ENCODE measurements around the gene TM4SF1. TPM values are rescaled to one million over a fixed set of nuclear protein-coding genes. Genes with fewer than 3 reads are reported as not detected.

Gene TM4SF1
- total RNA-seq, 2 donors from 2014 or later = 0.32 TPM; not detected in 1

DNA sequence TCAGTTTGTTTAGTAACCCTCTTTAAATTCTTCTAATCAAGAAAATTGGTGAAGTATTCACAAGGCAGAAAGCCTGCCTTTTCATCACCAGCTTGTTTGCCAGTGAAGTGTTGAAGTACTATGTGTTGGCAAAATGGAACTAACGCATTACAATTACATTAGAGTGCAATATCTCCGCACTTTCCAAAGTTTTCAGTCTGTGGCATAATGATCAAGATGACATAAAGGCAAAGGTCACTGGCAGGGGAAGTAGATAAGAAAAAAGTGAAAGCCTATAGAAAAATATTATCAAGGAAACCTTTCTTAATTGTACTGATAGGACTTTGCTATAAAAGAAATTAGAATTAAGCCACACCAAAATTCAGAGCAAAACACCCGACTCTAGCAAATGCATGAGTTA, 25.0 kb upstream of the TM4SF1 start:
- no peaks in the 10 kb centered on the region for H3K9me3 Mint-ChIP-seq
- H3K27me3 Mint-ChIP-seq = peaks cover 29% of the 10 kb centered on the region
- H3K4me3 Mint-ChIP-seq = no peak overlapping the region
- no peaks in the 10 kb centered on the region for H3K36me3 Mint-ChIP-seq (ENCODE audit: low read depth)
- ATAC-seq (replicated peaks) = no peak
- no peak overlapping the region for H3K27ac Mint-ChIP-seq
- H3K4me1 Mint-ChIP-seq = no peaks in the 10 kb centered on the region

DNA sequence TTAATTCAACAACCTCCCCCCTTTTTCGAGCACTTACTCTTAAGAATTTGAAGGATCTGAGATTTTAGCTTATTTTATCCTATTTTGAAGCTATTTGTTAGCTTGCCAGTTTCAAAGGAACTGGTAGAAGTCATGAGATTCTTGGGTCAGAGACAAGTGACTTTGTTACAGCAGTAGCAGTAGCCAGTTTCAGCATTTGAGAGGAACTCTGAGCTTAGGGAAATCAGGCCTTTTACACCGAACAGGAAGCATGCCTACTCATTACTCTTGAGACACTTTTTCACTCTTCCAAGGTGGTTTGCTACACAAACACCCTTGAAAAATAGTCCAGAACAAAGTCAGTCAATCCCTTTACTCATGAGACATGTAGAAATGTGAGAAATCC, 24.5 kb upstream of the TM4SF1 start:
- no peak for ATAC-seq (replicated peaks)
- H3K4me3 Mint-ChIP-seq = no peak overlapping the region
- H3K36me3 Mint-ChIP-seq (ENCODE audit: low read depth) = no peaks in the 10 kb centered on the region
- no peaks in the 10 kb centered on the region for H3K9me3 Mint-ChIP-seq
- no peaks in the 10 kb centered on the region for H3K4me1 Mint-ChIP-seq
- peaks cover 29% of the 10 kb centered on the region for H3K27me3 Mint-ChIP-seq
- H3K27ac Mint-ChIP-seq = no peak overlapping the region

DNA sequence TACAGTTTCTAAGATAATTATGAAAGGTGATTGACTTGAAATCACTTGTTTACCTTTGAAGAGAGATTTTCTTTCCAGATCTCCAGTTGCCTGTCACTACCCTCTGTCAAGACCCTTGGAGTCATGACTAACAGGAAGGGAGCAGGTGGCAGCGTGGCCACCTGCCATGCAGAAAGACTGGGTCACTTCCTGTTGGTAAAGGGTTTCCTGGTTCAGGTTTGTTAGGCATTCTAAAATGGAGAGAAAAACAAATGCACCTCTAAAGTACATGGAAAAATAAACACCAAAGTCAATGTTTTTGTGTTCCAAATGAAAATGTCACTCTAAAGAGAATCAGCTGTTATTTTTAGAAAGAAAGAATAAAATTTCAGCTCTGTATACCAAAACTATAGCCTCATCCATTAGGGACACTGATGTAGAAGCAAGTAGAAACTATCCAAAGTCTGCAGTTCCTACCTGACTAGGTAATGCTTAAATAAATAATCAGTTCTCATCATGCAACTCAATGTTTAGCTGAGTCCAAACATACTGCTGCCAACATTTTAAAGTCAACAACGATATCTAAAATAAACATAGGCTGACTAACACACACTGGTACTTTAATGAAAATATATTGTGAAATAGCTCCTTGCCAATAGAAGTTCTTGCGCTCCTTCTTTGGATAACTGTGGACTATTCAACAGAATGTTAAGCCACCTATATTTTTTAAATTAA, 23.9 kb upstream of the TM4SF1 start:
- no peaks in the 10 kb centered on the region for H3K36me3 Mint-ChIP-seq (ENCODE audit: low read depth)
- no peak for ATAC-seq (replicated peaks)
- no peak overlapping the region for H3K27ac Mint-ChIP-seq
- H3K9me3 Mint-ChIP-seq = no peaks in the 10 kb centered on the region
- H3K4me1 Mint-ChIP-seq = no peaks in the 10 kb centered on the region
- no peak overlapping the region for H3K4me3 Mint-ChIP-seq
- peaks cover 29% of the 10 kb centered on the region for H3K27me3 Mint-ChIP-seq

DNA sequence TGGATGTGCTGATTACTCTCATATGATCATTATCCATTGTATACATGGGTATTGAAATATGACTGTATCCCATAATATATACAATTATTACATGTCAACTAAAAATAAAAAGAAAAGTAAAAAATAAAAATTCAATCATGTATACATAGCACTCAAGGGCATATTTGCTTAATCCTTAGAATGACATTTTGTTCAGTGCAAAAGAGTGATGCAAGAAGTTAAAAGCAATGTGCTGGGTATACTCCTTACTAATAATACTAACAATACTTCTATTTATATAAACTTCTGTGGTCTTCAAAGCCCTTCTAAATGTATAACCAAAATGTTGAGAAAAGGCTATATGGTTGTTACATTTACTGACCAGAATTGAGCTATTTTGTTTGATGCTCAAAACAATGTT, 23.2 kb upstream of the TM4SF1 start:
- no peak for ATAC-seq (replicated peaks)
- H3K4me3 Mint-ChIP-seq = no peak overlapping the region
- no peaks in the 10 kb centered on the region for H3K36me3 Mint-ChIP-seq (ENCODE audit: low read depth)
- no peaks in the 10 kb centered on the region for H3K4me1 Mint-ChIP-seq
- no peak overlapping the region for H3K27ac Mint-ChIP-seq
- peaks cover 29% of the 10 kb centered on the region for H3K27me3 Mint-ChIP-seq
- no peaks in the 10 kb centered on the region for H3K9me3 Mint-ChIP-seq

DNA sequence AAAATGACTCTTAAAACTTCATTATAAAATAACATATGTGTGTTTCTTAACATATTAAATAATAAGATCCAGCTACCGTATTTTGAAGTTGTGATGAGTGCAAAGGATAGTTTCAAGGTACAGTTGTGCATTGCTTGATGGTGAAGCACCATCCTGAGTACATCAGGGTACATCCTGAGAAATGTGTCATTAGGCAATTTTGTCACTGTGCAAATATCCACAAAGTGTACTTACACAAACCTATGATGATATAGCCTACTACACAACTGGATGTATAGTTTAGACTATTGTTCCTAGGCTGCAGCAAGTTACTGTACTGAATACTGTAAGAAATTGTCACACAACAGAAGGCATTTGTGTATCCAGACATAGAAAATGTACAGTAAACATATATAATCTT, 20.8 kb upstream of the TM4SF1 start:
- no peaks in the 10 kb centered on the region for H3K4me1 Mint-ChIP-seq
- no peak for ATAC-seq (replicated peaks)
- H3K4me3 Mint-ChIP-seq = no peak overlapping the region

DNA sequence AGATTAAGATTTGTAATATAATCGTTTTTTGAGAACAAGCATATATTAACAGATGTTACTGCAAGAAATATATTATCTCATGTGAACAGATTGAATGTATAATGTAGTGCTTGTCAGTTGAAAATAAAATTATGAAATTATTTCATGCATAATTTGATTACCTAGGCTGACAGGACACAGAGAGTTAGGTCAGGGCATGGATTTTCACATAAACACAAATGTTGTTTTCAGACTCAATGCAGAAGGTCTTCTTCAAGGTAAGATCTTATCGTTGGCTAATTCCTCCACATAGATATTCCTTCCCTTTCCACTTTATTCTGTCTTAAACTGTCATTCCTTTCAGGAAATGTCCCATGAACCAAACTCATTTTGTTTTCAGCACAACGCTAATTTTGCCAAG, 20.1 kb upstream of the TM4SF1 start:
- no peak for ATAC-seq (replicated peaks)
- Mint-ChIP-seq H3K4me3 (no peak overlapping the region), H3K36me3 (ENCODE audit: low read depth) (no peaks in the 10 kb centered on the region), H3K4me1 (no peaks in the 10 kb centered on the region), H3K27ac (no peak overlapping the region), H3K27me3 (peaks cover 16% of the 10 kb centered on the region), H3K9me3 (no peaks in the 10 kb centered on the region)

More for the DNA sequence above, 20.8 kb upstream of the TM4SF1 start:
- no peak overlapping the region for H3K27ac Mint-ChIP-seq
- peaks cover 18% of the 10 kb centered on the region for H3K27me3 Mint-ChIP-seq
- no peaks in the 10 kb centered on the region for H3K9me3 Mint-ChIP-seq
- H3K36me3 Mint-ChIP-seq (ENCODE audit: low read depth) = no peaks in the 10 kb centered on the region

DNA sequence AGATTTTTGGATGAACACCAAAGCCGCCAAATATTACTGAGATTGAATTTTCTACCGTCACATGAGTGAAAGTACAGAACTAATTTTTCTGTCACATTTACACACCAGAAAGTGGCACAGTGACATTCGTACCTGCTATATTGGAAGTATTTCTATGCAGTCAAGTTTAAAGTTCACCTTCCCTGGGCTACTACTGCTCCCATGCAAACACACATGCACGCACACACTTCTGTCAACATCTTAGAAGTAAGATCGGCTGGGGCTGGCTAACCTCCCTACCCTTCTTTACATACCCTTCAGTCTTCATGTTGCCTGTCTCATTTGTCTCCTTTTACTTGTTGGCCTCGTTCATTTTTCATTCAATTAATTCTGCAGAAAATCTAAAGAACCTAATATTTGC, 19.0 kb upstream of the TM4SF1 start:
- H3K27me3 Mint-ChIP-seq = peaks cover 13% of the 10 kb centered on the region
- no peak overlapping the region for H3K27ac Mint-ChIP-seq
- H3K9me3 Mint-ChIP-seq = no peaks in the 10 kb centered on the region
- no peaks in the 10 kb centered on the region for H3K4me1 Mint-ChIP-seq
- no peaks in the 10 kb centered on the region for H3K36me3 Mint-ChIP-seq (ENCODE audit: low read depth)
- no peak overlapping the region for H3K4me3 Mint-ChIP-seq
- no peak for ATAC-seq (replicated peaks)

DNA sequence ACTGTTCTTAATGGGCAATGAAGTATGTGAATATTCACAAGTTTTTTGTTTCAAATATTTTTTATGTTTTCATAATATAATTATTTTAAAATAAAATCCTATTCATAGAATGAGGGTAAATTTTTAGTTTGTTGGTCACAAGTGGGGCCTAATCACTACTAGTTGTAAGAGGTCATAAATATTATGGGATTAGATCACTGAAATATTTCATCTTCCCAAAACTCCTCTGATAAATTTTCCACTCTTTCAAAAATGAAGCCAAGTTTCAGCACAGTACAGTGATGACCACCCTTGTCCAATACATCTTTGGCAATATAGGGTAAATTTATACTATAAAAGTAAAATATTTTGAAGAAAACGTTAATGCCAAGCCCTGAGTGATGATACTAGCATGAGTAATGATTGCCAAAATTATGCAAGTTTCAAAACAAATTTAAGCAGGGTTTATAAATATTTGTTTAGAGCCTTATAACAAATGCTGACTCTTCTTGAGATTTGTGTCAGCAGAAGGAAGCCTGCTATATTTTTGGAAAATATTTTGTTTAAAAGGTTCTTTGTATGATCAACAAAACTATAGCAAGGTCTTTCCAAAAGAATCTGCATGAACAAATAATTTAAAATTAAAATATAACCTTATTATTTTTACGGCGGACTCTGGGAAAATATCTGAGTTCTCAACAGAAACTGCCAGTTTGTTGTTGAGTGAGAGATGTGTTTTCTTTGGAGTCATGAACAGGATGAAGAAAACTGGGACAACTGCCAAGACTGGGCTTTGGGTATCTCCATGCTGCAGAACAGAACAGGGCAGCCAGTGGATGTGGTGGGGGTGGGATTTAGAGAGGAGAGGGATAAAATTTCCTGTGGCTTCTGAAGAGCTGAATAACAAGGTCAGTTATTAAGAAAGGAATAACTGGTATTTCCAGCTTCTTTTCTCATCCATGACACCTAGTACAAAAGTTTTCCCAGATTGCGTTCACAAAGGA, 17.9 kb upstream of the TM4SF1 start:
- no peak for ATAC-seq (replicated peaks)
- H3K36me3 Mint-ChIP-seq (ENCODE audit: low read depth) = no peaks in the 10 kb centered on the region
- H3K4me1 Mint-ChIP-seq = no peaks in the 10 kb centered on the region
- no peak overlapping the region for H3K27ac Mint-ChIP-seq
- H3K9me3 Mint-ChIP-seq = no peaks in the 10 kb centered on the region
- H3K27me3 Mint-ChIP-seq = peaks cover 17% of the 10 kb centered on the region
- no peak overlapping the region for H3K4me3 Mint-ChIP-seq

DNA sequence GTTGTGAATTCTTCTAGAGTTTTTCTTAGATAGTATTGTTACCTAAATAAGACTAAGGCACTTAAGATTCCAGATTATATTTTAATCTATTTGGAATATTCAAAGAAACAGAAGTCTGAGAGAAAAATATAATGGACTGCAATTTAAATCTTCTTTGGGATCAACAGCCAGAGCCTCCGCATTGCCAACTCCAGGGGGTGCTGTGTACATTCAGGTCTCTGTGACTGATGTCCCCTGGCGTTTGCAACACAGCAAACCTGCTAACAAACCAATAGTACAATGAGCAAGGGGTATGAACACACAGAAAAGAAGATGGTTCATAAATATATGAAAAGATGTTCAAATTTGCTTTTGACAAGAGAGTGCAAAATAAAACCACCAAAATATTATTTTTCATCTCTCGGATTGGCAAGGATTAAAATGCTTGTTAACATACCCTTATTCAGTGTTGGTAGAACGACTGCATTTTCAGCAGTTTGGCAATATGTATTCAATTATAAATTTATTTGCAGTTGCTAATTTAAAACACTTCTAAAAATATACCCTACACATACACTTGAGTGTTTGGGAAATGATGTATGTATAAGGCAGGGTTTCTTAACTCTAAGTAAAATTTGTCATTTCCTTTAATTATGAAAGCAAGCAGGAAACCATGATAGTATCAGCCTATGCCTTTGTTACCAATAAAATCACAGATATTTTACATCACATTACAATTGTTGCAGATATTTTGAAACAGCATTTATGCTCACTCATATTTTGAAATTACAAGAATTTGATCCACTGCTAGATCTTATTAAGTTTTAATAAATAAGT, 16.1 kb upstream of the TM4SF1 start:
- no peaks in the 10 kb centered on the region for H3K9me3 Mint-ChIP-seq
- peaks cover 6% of the 10 kb centered on the region for H3K27me3 Mint-ChIP-seq
- no peak overlapping the region for H3K4me3 Mint-ChIP-seq
- no peak for ATAC-seq (replicated peaks)
- no peaks in the 10 kb centered on the region for H3K4me1 Mint-ChIP-seq
- H3K36me3 Mint-ChIP-seq (ENCODE audit: low read depth) = no peaks in the 10 kb centered on the region
- no peak overlapping the region for H3K27ac Mint-ChIP-seq

DNA sequence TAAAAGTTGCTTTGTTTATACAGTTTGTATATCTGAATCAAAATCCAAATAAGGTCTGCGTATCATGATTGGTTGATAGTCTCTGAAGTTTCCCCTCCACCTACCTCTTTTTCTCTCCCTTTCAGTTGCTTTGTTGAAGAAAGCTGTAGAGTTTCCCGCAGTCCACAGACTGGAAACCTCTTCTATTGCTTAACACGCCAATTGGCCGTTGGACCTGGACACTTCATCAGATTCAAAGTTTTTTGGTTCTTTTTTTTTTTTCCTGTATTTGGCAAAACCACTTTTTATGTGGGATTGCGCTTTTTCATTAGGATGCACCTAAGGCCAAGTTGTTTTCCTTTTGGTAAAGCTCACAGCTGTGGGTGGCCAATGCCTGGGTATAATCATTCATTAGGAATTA, 14.5 kb upstream of the TM4SF1 start:
- Mint-ChIP-seq H3K27ac (no peak overlapping the region), H3K4me3 (no peak overlapping the region), H3K9me3 (no peaks in the 10 kb centered on the region), H3K27me3 (peaks cover 6% of the 10 kb centered on the region), H3K4me1 (no peaks in the 10 kb centered on the region), H3K36me3 (ENCODE audit: low read depth) (no peaks in the 10 kb centered on the region)
- no peak for ATAC-seq (replicated peaks)

DNA sequence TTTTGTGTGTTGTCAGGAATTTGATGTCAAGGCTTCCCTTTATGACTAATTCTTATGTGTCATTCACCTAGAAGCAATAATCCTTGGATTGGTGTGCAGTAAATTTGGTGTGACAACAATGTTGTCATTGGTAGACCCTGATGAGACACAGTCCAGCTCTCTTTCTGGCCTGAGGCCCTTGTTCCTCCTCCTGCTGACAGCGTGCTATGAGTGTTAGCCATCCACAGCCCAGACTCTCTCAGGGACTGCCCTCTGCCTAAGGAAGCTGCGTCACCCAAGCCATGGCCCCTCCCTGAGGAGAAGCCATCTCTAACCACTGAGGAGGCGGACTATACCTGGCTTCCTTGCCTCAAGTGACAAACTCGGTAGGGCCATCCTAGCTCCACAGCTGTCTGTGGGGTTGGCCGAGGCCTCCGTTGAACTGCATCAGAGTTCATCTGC, 13.3 kb upstream of the TM4SF1 start:
- Mint-ChIP-seq H3K9me3 (no peaks in the 10 kb centered on the region), H3K27me3 (peaks cover 6% of the 10 kb centered on the region), H3K4me3 (no peak overlapping the region), H3K4me1 (no peaks in the 10 kb centered on the region), H3K36me3 (ENCODE audit: low read depth) (no peaks in the 10 kb centered on the region), H3K27ac (no peak overlapping the region)
- ATAC-seq (replicated peaks) = peak; percentile 40

DNA sequence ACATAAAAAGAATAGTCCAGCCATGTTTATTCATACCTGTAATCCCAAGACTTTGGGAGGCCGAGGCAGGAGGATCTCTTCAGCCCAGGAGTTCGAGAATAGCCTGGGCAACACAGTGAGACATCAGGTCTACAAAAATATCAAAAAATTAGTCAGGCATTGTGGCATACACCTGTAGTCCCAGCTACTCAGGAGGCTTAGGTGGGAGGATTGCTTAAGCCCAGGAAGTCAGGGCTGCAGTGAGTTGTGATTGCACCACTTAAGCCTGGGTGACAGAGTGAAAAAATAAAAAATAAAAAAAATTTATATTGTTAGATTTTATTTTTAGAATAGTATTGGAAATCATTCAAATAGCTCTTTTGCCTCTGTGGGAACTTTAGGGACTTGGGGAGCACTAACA, 12.8 kb upstream of the TM4SF1 start:
- H3K27me3 Mint-ChIP-seq = peaks cover 6% of the 10 kb centered on the region
- H3K9me3 Mint-ChIP-seq = no peaks in the 10 kb centered on the region
- H3K36me3 Mint-ChIP-seq (ENCODE audit: low read depth) = no peaks in the 10 kb centered on the region
- no peak overlapping the region for H3K4me3 Mint-ChIP-seq
- no peaks in the 10 kb centered on the region for H3K4me1 Mint-ChIP-seq
- no peak overlapping the region for H3K27ac Mint-ChIP-seq
- ATAC-seq (replicated peaks) = no peak

DNA sequence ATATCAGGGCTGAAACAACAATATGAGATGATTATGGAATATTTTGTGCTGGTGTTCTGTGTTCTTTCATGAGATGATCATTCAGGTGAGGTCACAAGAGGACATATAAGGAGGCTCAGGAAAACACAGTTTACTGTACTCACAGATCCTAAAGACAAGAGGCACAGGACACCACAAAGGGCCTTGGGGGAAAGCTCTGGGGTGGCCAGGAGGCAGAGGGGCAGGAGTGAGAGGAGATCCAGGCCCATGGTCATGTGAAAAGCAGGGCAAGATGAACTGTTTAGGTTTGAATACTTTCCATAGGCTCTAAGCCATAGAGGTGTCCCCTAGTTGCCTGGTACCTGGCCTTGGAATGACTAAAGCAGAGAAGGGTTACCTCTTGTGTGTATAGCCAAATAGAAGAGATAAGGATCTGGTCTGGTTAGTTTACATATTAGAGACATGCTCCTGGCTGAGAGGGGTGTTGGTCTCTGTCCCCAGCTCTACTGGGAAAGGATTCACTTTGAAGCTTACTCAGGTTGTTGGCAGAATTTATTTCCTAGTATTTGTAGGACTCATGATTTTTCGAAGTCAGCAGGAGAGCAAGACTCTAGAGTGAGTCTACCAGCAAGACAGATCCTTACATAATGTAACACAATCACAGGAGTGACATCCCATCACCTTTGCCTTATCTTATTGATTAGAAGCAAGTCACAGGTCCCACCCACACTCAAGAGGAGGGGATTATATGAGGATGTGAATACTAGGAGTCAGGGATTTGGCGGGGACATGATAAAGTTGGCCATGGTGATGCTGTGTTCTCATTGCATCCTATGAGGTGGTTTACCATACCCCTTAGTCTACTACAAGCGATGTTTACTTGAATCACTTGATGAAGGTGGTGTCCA, 11.3 kb upstream of the TM4SF1 start:
- ATAC-seq (replicated peaks) = no peak
- Mint-ChIP-seq H3K4me1 (no peaks in the 10 kb centered on the region), H3K27me3 (peaks cover 6% of the 10 kb centered on the region), H3K36me3 (ENCODE audit: low read depth) (no peaks in the 10 kb centered on the region), H3K4me3 (no peak overlapping the region), H3K9me3 (no peaks in the 10 kb centered on the region), H3K27ac (no peak overlapping the region)

All from activated T-helper 17 cell treated with anti-CD3 and anti-CD28 coated beads, Interleukin-2, amount 50 U/mL, for 72 hours (primary cell).